Fibroblast of upper back skin (primary cell): ENCODE results near the gene FGF11.
A peak's percentile ranks its signal among the peaks of the same experiment; 100 is the strongest.
"Not testable (repeated sequence)": the region's sequence is repeated elsewhere in the genome, so short reads cannot be mapped to it uniquely, and the experiment has no call there.

Experiments
- DNase-seq: peaks from one replicate; pipeline ENCODE4 v3.0.0-alpha.2; 2013

The FGF11 gene

GRCh38 chr17:7481842-7482741 is 42.8 kb downstream of the FGF11 start:
- not testable (repeated sequence) for DNase-seq

- DNase-seq = not testable (repeated sequence)
Measured at GRCh38 chr17:7482742-7483088, 43.4 kb downstream of the FGF11 start.

- DNase-seq = peak; percentile 93
Measured at GRCh38 chr17:7483255-7484066, 44.1 kb downstream of the FGF11 start.

GRCh38 chr17:7484067-7484918 is 45.0 kb downstream of the FGF11 start, which contains the start of gene POLR2A:
Gene POLR2A (plus strand): TSS chr17:7484366.
- DNase-seq = peak; percentile 97

GRCh38 chr17:7484919-7485377 is 45.6 kb downstream of the FGF11 start:
- DNase-seq = no peak

GRCh38 chr17:7486181-7486580 is 46.9 kb downstream of the FGF11 start:
- DNase-seq = peak; percentile 34

- no peak for DNase-seq
Measured at GRCh38 chr17:7490144-7490543, 50.8 kb downstream of the FGF11 start.

GRCh38 chr17:7491583-7491982 is 52.3 kb downstream of the FGF11 start:
- no peak for DNase-seq

- no peak for DNase-seq
Measured at GRCh38 chr17:7493941-7494340, 54.6 kb downstream of the FGF11 start.
